Measurements from ENCODE around the gene PFN3. TPM values are rescaled to one million over a fixed set of nuclear protein-coding genes. Genes with fewer than 3 reads are reported as not detected.
A peak's percentile ranks its signal among the peaks of the same experiment; 100 is the strongest.

PFN3 gene
- polyA plus RNA-seq, 1 of the 3 experiments (the other 2 are of a cell fraction) = not detected

- CTCF ChIA-PET = interaction anchor here (1.2 to 2.4 kb wide), 8 partner anchors 10 to 91 kb away, joined by 4 to 14 read pairs (median 7); partner anchors contain the start of gene LMAN2
- no peak overlapping the region for H3K4me3 ChIP-seq (ENCODE audit: low read depth in 2 of 2, low read length in 1 of 2)
- H3K79me2 ChIP-seq (ENCODE audit: insufficient read depth) = no peaks in the 10 kb centered on the region
- peak overlapping the region; percentile 70 for H3K9ac ChIP-seq
- TF ChIP-seq GATA2 (CRISPR knock-in tag; IDR thresholded peaks at IDR 0.05) = no peak
- TF ChIP-seq GABPA (IDR thresholded peaks at IDR 0.05; ENCODE audit: low read depth) = no peak
- peaks cover 15% of the 10 kb centered on the region for H3F3A ChIP-seq (replicated peaks; ENCODE audit: insufficient read depth)
- H3K4me1 ChIP-seq (ENCODE audit: control insufficient read depth in 1 of 2, insufficient read depth in 2 of 2, low read depth in 1 of 2, low read length in 1 of 2) = peaks cover 11 to 40% of the 10 kb centered on the region in 2 experiments
- H3K27ac ChIP-seq (ENCODE audit: low read depth in 2 of 2, low read length in 1 of 2) = peak overlapping the region; percentile 79 to 93; a peak in 3 of 4 replicates
- no peaks in the 10 kb centered on the region for H3K27me3 ChIP-seq (ENCODE audit: insufficient read depth)
- WGBS (ENCODE audit: low lambda C conversion rate) = 71% methylated on average over 8 of the region's 14 CpGs
- H4K20me1 ChIP-seq (ENCODE audit: insufficient read depth) = no peaks in the 10 kb centered on the region
- peak; percentile 63 for DNase-seq
- POLR2A ChIA-PET = interaction anchor here (1.3 to 2.1 kb wide), 2 partner anchors 15 to 188 kb away, joined by 4 to 18 read pairs; partner anchors contain the start of gene LMAN2
- no peaks in the 10 kb centered on the region for H3K36me3 ChIP-seq (replicated peaks in 1 of 2; ENCODE audit: control insufficient read depth in 1 of 2, insufficient read depth in 2 of 2, low read length in 1 of 2)
- peak overlapping the region; percentile 89; the same call in 1 of the 2 replicates for H2AFZ ChIP-seq (ENCODE audit: low read depth)
- H3K4me2 ChIP-seq = peak overlapping the region; percentile 80
- H3K9me2 ChIP-seq = no peaks in the 10 kb centered on the region
- no peaks in the 10 kb centered on the region for H3K9me3 ChIP-seq
These were observed 34.5 kb downstream of the PFN3 start for GRCh38 chr5:177365845-177366527.

- H3K36me3 ChIP-seq (replicated peaks in 1 of 2; ENCODE audit: control insufficient read depth in 1 of 2, insufficient read depth in 2 of 2, low read length in 1 of 2) = no peaks in the 10 kb centered on the region
- no peak overlapping the region for H3K4me2 ChIP-seq
- no peak overlapping the region for H3K4me3 ChIP-seq (ENCODE audit: low read depth in 2 of 2, low read length in 1 of 2)
- no peaks in the 10 kb centered on the region for H3K9me3 ChIP-seq
- 82% methylated on average over 11 of the region's 11 CpGs for WGBS (ENCODE audit: low lambda C conversion rate)
- 0 out of 2 replicates have a peak overlapping the region, but pooled peaks have one; percentile 16 for H2AFZ ChIP-seq (ENCODE audit: low read depth)
- no peaks in the 10 kb centered on the region for H4K20me1 ChIP-seq (ENCODE audit: insufficient read depth)
- CTCF ChIA-PET = interaction anchor here (0.8 to 1.5 kb wide), 4 partner anchors 12 to 252 kb away, joined by 3 to 6 read pairs (median 4); partner anchors contain the start of gene LMAN2
- no peaks in the 10 kb centered on the region for H3K27me3 ChIP-seq (ENCODE audit: insufficient read depth)
- H3K79me2 ChIP-seq (ENCODE audit: insufficient read depth) = no peaks in the 10 kb centered on the region
- TF ChIP-seq MEF2A (IDR thresholded peaks at IDR 0.05; ENCODE audit: borderline replicate concordance, low read depth) = no peak
- TF ChIP-seq MXI1 (IDR thresholded peaks at IDR 0.05; ENCODE audit: low read depth, low read length) = no peak
- no peak for TF ChIP-seq IRF3 (IDR thresholded peaks at IDR 0.05; ENCODE audit: low read depth, low read length)
- no peak for TF ChIP-seq USF1 (IDR thresholded peaks at IDR 0.05; ENCODE audit: borderline replicate concordance, low read depth)
- no peak for TF ChIP-seq TAF1 (IDR thresholded peaks at IDR 0.05; ENCODE audit: borderline replicate concordance, low read depth, low read length)
- TF ChIP-seq USF2 (IDR thresholded peaks at IDR 0.05; ENCODE audit: borderline replicate concordance, low read depth, low read length) = no peak
- TF ChIP-seq PBX3 (IDR thresholded peaks at IDR 0.05) = no peak
- TF ChIP-seq RXRA (IDR thresholded peaks at IDR 0.05; ENCODE audit: borderline replicate concordance, low read depth) = no peak
- TF ChIP-seq GATA2 (CRISPR knock-in tag; IDR thresholded peaks at IDR 0.05) = no peak
- no peak for TF ChIP-seq TCF12 (IDR thresholded peaks at IDR 0.05)
- TF ChIP-seq TEAD4 (IDR thresholded peaks at IDR 0.05; ENCODE audit: borderline replicate concordance, insufficient read depth) = no peak
- no peak for TF ChIP-seq SIN3A (IDR thresholded peaks at IDR 0.05; ENCODE audit: borderline replicate concordance, low read depth, low read length)
- no peak for TF ChIP-seq NFIC (IDR thresholded peaks at IDR 0.05; ENCODE audit: borderline replicate concordance)
- no peak for TF ChIP-seq RAD21 (IDR thresholded peaks at IDR 0.05; ENCODE audit: low read length)
- no peak for TF ChIP-seq YY1 (IDR thresholded peaks at IDR 0.05; ENCODE audit: low read depth)
- no peak for TF ChIP-seq MAX (IDR thresholded peaks at IDR 0.05; ENCODE audit: low read depth)
- no peak for TF ChIP-seq EZH2phosphoT487 (IDR thresholded peaks at IDR 0.05; ENCODE audit: borderline replicate concordance, low read depth)
- no peak overlapping the region for H3K9ac ChIP-seq
- no peak for DNase-seq
- no peak overlapping the region for H3K27ac ChIP-seq (ENCODE audit: low read depth in 2 of 2, low read length in 1 of 2)
- no peaks in the 10 kb centered on the region for H3K9me2 ChIP-seq
- POLR2A ChIA-PET = no interaction called here
- H3F3A ChIP-seq (replicated peaks; ENCODE audit: insufficient read depth) = peaks cover 15% of the 10 kb centered on the region
- H3K4me1 ChIP-seq (ENCODE audit: control insufficient read depth in 1 of 2, insufficient read depth in 2 of 2, low read depth in 1 of 2, low read length in 1 of 2) = peaks cover 11 to 38% of the 10 kb centered on the region in 2 experiments
These were observed 36.1 kb downstream of the PFN3 start for GRCh38 chr5:177364159-177364962.
